ENCODE data around the gene PPA2.
"Not testable (repeated sequence)": the region's sequence is repeated elsewhere in the genome, so short reads cannot be mapped to it uniquely, and the experiment has no call there.

PPA2 gene

DNA sequence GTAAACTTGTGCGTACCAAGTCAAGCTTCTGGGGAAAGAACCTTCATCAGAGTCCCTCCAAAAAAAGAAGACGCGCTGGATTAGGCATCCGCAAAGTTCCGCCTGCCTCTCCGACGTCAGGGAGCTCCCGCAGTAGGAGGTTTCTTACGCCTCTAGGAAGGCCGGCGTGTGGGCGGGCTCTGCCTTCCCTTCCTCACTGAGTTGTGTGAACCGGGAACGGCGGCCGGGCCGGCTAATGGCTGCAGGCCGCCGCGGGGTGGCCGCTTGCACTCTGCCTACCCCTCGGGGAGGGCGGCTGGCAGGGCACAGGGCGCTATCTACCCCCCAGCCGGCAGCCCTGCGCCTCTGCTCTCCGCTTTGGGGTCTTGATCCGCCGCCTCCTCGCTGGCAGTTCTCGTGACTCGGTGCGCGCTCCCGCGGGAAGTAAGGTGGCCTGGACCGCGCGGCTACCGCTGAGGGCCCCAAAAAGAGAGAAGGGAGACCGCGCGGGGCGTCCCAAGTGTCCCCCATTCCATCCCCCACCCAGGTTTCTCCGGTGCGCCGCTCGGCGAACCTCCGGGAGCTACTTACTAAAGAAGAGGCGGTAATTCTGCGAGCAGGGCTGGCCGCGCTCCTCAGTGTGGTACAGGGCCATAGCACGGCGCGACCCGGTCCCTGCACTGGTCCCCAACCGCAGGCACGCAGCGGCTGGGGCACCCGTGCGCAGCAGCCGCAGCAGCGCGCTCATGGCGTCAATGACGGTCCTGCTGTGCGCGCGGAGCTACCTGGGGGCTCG, at the start of gene PPA2:
Gene PPA2, minus strand, starts transcription at position 739 of the 775 bp plus-strand sequence. Its CDS starts 12 bp downstream, at position 727.
- peak; percentile 24 to 64 for DNase-seq (ENCODE audit: low read depth in 2 of 2, low spot score in 1 of 2)

DNA sequence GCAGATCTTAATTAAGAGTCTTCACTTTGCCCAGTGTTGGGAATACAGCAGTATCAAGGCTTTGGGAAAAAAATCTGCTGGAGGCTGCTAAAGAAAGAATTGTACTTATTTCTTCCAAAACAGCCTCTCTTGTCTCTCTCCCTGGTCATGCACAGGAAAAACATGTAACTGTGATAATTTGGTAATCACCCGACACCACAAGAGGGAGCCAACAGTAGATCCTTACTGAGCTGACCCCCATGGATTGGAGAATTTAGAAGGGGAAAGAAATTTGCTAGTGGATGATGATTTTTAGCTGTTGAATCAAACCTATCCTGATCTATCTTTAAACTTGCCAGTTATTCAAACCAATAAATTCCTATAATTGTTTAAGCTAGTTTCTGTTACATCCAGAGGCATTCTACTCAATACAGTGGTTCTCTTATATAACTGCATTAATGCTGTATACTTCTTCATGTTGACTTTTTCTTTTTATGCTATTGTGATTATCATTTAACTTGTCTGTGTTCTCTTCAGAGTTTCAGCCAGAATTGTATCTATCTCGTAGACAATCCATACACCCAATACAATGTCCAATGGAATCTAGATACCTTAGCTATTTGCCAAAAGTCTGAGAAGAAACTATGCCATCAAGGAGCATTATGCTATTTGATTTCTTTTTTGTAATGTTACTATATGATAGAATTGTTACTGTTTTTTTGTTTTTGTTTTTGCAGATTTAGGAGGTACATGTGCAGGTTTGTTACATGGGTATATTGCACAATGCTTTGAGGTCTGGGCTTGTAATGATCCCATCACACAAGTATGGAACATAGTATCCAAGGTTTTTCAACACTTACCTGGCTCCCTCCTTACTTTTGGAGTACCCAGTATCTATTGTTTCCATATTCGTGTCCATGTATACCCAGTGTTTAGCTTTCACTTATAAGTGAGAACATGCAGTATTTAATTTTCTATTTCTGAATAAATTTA, 47.2 kb upstream of the PPA2 start:
- DNase-seq (ENCODE audit: low read depth in 2 of 2, low spot score in 1 of 2), result no peak

DNA sequence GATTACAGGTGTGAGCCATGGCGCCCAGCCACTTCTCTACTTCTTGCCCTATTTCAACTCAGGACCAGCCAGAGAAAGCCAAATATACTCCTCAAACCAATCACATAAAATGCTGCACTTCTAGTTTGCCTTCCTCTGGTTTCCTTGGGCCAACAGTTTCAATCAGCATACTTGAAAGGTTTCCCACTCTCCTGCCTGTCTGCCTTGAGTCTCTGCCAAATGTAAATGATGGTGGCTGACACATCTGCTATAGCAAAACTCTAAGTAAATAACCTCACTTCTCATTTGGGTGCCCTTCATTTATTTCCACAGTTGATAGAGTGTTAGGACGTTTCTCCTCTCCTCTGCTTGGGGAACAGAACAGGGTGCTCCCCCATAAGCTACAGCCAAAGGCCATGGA, 36.4 kb upstream of the PPA2 start:
- DNase-seq (ENCODE audit: low read depth in 2 of 2, low spot score in 1 of 2), result no peak

DNA sequence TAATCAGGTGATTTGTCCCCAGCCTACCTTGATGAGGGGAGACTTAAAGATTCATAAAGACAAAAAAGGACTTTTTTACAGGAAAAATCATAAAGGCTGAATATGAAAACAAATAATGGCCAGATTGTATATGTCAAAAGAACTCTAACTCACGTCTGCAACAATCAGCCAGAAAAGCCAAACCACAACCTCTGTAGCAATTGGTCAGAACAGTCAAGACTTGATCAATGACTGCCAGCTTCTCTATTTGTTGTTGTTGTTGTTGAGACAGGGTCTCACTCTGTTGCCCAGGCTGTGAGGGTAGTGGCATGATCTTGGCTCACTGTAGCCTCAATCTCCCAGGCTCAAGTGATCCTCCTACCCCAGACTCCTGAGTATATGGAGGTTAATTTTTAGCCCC, 35.9 kb upstream of the PPA2 start:
- DNase-seq (ENCODE audit: low read depth in 2 of 2, low spot score in 1 of 2), result no peak

DNA sequence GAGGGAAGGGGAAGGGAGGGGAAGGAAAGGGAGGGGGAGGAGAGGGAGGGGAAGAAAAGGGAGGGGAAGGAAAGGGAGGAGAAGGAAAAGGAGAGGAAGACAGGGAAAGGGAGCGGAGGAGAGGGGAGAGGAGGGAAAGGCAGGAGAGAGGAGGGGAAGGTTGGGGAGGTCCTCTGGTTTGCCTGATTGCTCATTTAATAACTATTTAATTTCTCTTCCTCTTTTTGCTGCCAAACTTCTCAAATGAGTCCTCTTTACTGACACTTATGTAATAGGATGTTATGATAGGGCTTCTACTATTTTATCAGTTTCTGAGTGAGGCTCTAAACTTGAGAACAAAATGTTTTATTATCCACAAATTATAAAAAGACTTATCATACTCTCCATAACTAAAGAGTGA, 35.4 kb upstream of the PPA2 start:
- DNase-seq (ENCODE audit: low read depth in 2 of 2, low spot score in 1 of 2), result no peak

DNA sequence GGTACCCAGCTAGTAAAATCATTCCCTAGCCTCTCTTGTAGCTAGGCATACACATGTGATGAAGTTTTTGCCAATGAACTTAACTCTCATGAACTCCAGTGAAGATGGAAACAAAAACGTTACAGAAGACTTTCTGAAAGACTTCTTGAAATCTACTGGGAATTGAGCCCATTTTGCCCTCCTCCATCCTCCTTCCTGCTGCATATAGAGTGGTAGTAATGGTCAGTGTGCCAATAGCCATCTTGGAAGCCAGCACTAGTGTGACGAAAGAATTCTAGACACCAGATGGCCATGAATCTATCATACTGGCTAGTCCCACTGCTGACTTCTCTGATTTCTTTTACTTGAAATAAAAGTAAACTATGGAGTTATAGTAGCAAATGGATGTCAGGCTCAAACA, 30.9 kb upstream of the PPA2 start:
- DNase-seq (ENCODE audit: low read depth in 2 of 2, low spot score in 1 of 2), result no peak

DNA sequence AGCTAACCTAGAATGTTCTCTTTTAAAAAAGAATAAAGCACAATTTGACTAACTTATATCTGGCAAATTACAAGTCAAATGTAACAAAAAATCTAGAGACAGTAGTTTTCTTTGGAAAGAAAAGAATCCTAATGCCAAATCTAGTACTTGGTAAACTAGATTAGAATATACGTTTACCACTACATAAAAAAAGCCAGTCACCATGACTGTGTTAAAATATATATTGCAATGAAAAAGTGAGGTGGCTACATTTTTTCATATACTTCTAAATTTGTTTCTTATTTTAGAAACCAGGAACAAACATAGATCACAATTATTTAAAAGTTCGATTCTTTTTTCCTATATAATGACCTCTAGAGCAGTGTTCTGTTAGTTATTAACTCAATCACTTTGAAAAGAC, 29.6 kb upstream of the PPA2 start:
- DNase-seq (ENCODE audit: low read depth in 2 of 2, low spot score in 1 of 2), result no peak

DNA sequence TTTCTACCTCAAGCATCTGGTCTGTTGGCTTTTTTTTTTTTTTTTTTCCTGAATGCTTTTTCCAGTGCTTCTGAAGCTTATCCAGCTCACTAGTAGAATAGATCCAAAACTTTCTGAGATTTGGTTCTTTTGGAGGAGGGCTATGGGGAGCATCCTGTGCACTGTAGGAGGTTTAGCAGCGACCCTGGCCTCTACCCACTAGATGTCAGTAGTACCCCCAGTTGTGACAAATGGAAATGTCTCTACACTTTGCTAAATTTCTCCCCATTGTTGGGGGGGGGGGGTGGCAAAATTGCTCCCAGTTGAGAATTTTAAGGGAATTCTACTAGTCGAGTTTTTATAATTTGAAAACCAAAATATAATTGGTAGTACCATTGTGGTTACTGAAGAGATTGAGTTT, 23.0 kb upstream of the PPA2 start:
- DNase-seq (ENCODE audit: low read depth in 2 of 2, low spot score in 1 of 2), result no peak

DNA sequence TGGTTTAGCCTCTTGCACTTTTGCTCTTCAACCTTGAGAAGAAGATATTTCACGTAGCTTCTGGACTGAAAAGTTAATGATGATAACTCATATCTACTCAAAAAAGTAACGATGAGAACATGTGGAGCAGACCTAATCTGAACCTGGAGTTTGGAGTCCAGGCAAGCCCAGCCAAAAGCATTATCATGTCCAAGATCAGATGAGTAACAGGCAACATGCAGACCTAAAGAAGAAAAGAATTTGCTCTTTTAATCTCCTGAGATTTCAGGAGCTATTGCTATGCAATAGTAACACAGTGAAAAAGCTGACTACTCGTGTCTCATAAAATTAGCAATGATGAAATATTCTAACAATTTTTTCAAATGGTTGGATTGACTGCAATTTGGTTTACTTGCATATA, 21.8 kb upstream of the PPA2 start:
- no peak for DNase-seq (ENCODE audit: low read depth in 2 of 2, low spot score in 1 of 2)

DNA sequence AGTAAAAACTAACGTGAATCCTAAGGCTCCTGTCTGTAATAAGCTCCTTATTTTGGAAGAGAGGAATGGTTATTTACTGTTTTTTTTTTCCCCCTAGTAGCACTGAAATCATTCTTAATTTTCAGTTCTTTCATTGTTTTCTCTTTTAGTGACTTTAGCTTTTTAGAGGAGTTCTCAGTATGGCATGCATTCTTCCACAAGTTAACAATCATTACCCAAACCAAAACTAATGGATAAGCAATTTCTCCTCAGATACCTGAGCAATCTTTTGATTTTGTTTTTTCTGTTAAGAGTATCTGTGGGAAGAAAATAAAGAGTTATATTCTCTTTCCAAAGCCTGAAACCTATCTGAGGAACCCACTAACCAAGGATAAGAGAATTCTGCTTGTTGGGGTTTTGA, 16.7 kb upstream of the PPA2 start:
- DNase-seq (ENCODE audit: low read depth in 2 of 2, low spot score in 1 of 2), result no peak

DNA sequence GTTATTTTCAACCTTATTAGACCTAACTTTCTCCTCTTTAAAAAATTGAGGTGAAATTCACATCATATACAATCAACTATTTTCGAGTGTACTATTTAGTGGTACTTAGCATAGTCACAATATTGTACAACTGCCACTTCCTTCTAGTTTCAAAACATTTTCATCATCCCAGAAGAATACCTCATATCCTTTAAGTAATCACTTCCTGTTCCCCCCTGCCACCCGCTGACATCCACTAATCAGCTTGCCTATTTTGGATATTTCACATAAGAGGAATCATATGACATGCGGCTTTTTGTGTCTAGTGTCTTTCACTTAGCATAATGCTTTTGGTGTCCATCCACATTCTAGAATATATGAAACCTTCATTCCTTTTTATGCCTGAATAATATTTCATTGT, 10.0 kb upstream of the PPA2 start:
- DNase-seq (ENCODE audit: low read depth in 2 of 2, low spot score in 1 of 2), result no peak

DNA sequence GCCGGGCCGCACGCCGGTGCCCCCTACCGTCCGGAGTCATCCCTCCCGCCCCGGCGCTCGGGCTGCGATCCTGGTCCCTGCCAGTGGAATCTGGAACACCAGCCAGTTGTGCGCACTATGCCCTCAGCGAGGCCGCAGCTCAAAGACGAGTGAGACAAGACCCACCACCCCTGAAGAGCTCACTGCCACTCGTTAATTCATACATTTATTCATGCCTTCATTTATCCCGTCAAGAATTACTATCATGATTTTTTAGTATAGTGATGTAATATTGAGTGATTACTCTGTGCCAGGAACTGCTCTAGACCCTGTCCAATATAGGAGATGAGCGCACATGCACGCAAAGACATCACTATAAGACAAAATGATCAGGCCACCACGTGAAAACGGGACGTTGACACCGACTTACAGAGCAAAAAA, 247 bp upstream of the PPA2 start:
- DNase-seq (ENCODE audit: low read depth in 2 of 2, low spot score in 1 of 2), result peak in 1 of 2 donors; percentile 54

DNA sequence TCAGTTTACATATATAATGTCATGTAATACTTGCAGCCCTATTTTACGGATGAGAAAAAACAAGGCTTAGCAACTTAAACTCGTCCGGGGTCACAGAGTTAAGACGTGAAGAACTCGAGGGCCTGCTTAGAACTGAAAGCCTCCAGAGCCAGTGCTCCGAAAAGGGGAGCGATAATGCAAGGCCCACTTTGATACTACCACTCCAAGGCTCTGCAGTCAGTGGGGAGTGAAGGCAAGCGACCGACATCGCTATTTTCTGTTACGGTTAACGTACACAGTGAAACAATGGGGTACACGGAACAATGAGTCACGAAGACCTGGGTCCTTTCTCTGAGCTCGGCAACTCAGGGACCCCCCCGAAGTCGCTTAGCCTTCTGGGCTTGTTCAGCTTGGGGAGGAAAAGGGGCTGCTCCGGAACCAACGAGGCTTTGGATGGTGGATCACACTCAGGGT, 965 bp downstream of the PPA2 start:
- peak in 1 of 2 donors; percentile 19 for DNase-seq (ENCODE audit: low read depth in 2 of 2, low spot score in 1 of 2)

DNA sequence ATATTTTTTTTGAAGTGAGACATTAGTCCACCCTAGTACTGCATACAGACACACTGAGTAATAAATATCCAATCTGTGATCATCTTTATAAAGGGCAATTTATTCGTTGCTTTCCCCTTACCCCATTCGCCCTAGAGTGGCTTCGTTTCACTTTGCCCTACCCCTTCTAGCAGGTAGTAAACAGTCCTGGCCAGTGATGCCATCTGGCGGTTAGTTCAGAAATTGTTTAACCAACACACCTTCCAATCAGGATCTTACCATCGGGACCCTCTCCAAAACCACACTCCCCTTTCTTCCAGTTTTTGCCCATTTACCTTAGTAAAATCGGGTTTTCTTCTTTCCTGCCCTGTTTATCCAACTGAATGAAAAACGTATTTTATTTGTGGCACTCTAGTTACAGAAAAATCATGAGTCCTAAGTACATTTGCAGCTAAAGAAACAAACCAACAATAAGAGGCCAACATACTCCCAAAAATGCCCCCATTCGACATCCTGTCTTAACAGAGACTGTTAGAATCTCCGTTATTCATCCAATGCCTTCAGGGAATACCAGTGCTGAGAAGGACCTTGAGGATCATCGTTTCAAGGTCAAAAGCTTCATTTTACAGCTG, 2.2 kb downstream of the PPA2 start:
- DNase-seq (ENCODE audit: low read depth in 2 of 2, low spot score in 1 of 2), result peak; percentile 39 to 45

DNA sequence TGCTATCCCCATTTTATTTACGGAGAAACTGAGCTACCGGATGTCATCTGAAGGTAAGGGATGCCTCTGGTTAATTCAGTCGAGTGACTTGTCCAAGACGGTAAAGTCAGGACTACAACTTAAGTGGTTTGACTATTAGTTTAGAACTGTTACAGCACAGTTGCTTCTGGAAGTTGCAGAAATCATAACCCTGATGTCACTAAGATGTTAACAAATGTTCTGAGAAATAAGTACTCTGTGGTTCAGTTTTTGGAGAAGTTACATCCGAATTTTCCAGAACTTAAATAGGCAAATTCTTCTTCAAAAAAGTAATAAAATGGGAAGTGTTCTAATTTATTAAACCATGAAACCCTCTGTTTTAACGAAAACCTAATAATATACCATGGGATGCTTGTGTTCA, 3.1 kb downstream of the PPA2 start:
- no peak for DNase-seq (ENCODE audit: low read depth in 2 of 2, low spot score in 1 of 2)

DNA sequence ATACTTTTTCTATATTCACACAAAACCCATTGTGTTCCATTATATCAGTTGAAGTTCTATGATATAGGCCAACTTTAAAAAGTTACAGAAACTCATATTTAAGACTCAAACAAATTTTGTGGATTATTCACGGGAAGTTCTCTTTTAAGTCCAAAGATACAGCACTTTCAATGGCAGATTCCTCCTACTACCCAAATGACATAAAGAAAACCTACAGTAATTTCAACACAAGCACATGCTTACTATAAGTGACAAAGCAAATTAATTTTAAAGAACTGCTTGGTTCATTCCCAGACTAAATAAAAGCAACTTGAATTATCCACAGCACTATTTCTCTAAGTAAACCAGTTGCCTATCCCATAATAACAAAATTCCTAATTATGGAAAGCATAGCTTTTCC, 4.1 kb downstream of the PPA2 start:
- DNase-seq (ENCODE audit: low read depth in 2 of 2, low spot score in 1 of 2), result no peak

DNA sequence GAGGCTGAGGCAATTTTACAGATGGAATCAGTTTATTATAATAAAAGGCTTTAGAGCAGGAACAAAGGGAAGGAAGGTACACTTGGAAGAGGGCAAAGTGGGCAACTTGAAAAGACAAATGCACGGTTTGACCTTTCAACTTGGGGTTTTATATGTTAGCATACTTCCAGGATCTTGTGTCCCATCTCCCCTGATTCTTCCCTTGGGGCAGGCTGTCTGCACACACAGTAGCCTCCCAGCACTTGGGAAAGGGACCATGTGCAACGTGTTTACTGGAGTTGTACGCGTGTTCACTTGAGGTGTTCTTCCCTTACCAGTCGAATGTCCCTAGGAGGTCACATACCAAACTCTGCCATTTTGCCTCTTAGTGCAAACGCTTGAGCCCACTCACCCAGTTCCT, 7.3 kb downstream of the PPA2 start:
- no peak for DNase-seq (ENCODE audit: low read depth in 2 of 2, low spot score in 1 of 2)

DNA sequence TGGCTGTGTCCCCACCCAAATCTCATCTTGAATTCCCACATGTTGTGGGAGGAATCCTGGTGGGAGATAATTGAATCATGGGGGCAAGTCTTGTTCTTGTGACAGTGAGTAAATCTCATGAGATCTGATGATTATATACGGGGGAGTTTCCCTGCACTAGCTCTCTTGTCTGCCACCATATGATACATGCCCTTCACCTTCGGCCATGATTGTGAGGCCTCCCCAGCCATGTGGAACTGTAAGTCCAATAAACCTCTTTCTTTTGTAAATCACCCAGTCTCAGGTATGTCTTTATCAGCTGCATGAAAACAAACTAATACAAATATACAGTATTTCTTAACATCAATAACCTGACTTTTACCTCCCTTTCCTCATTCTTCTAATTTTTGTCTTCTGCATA, 9.3 kb downstream of the PPA2 start:
- DNase-seq (ENCODE audit: low read depth in 2 of 2, low spot score in 1 of 2), result not testable (repeated sequence)

DNA sequence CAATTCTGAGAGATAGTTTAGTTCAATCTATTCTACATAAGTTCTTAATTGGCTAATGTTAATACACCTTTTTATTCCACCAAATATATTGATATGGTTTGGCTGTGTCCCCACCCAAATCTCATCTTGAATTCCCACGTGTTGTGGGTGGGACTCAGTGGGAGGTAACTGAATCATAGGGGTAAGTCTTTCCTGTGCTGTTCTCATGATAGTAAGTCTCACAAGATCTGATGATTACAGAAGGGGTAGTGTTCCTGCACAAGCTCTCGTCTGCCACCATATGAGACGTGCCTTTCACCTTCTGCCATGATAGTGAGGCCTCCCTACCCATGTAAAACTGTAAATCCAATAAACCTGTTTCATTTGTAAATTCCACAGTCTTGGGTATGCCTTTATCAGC, 11.3 kb downstream of the PPA2 start:
- no peak for DNase-seq (ENCODE audit: low read depth in 2 of 2, low spot score in 1 of 2)

DNA sequence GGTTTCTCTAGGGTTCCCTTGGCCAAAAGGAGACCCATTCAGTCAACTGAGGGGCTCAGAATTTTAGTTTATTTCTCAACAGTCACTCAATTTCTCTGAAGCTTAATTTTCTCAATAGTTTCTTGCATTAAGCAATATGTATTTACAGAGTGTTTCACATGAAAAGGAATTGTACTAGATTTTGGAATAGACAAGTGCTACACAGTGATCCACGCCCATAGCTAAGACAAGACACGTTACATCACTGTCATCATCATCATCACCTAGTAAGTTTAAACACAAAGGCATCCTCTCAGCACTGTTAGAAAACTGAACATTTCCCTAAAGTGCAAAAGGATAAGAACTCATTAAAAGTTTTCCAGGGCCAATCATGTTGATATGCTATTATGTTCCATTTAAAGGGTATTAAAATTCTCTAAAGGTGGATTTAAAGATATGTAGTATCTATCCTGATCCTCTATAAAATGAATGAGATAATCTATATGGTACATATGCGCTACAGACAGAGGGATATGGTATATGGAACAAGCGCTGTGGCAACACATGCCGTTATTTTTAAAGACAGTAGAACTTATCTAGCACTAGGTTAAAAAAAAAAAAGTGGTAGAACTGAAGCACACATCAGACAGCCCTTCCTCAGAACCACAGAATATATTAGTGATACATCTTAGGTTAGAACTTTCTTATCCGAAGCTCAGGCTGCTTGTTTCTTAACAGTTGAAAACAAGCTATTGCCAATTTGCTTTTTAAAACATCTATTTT, 12.1 kb downstream of the PPA2 start:
- DNase-seq (ENCODE audit: low read depth in 2 of 2, low spot score in 1 of 2), result no peak

DNA sequence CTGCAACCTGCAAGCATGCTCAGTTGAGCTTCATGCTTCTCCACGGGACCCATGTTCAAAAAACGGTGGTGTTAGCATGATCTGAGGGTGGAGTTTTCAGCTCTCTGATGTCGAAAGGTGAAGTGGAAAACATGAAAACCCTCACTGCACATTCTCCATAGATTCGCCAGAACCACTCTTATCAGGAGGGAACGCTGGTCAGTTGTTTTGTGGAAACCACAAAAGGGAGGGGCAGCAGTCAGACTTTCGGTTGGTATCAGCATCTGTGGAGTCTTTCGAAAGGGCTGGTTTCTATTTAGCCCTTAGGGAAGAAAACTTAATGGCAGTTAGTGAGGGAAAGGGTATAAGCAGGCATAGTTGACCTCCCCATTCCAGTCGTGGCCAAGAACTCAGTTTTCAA, 12.6 kb downstream of the PPA2 start:
- DNase-seq (ENCODE audit: low read depth in 2 of 2, low spot score in 1 of 2), result no peak
